Endodermal cell (in vitro differentiated cells): ENCODE measurements around the gene SMG7. TPM values are rescaled to one million over a fixed set of nuclear protein-coding genes. Genes with fewer than 3 reads are reported as not detected.

Experiments used
- DNase-seq: peaks from one replicate; pipeline ENCODE4 v3.0.0-alpha.2; 2017
- H3K27ac ChIP-seq: 2 replicates; pipeline ENCODE4 v1.5.1; 2013; ENCODE audit warnings: mild to moderate bottlenecking, low read depth, low read length, moderate library complexity
- H3K27me3 ChIP-seq: 2 replicates; pipeline ENCODE4 v1.6.1; 2013; ENCODE audit warnings: mild to moderate bottlenecking, low read length, moderate library complexity; ENCODE audit not compliant: insufficient read depth, control insufficient read depth, poor library complexity, severe bottlenecking
- H3K36me3 ChIP-seq: 2 replicates; pipeline ENCODE4 v1.7.0; 2013; ENCODE audit warnings: mild to moderate bottlenecking, low read length, moderate library complexity; ENCODE audit not compliant: control insufficient read depth, insufficient read depth
- H3K4me1 ChIP-seq: one replicate; pipeline ENCODE4 v1.7.0; 2013; ENCODE audit warnings: low read length; ENCODE audit not compliant: control insufficient read depth, insufficient read depth
- H3K4me3 ChIP-seq: 2 replicates; pipeline ENCODE4 v1.5.1; 2013; ENCODE audit warnings: mild to moderate bottlenecking, low read length, moderate library complexity
- H3K9ac ChIP-seq: 2 replicates; pipeline ENCODE4 v1.6.1; 2013; ENCODE audit warnings: mild to moderate bottlenecking, low read length, moderate library complexity; ENCODE audit not compliant: poor library complexity, severe bottlenecking; ENCODE audit errors: extremely low read depth
- H3K9me3 ChIP-seq: 2 replicates; pipeline ENCODE4 v1.6.1; 2013; ENCODE audit warnings: mild to moderate bottlenecking, low read length, moderate library complexity; ENCODE audit not compliant: control insufficient read depth
- H3K27ac Mint-ChIP-seq: 2 replicates; pipeline ENCODE4 v1.8.0; 2020; ENCODE audit warnings: mixed read lengths
- H3K27me3 Mint-ChIP-seq: 2 replicates; pipeline ENCODE4 v1.8.0; 2021; ENCODE audit warnings: mild to moderate bottlenecking, mixed read lengths; ENCODE audit not compliant: insufficient read depth
- H3K36me3 Mint-ChIP-seq: 2 replicates; pipeline ENCODE4 v1.8.0; 2020; ENCODE audit warnings: low read depth, mixed read lengths
- H3K4me1 Mint-ChIP-seq: 2 replicates; pipeline ENCODE4 v1.8.0; 2020; ENCODE audit warnings: mixed read lengths
- H3K4me3 Mint-ChIP-seq: 2 replicates; pipeline ENCODE4 v1.8.0; 2020; ENCODE audit warnings: mild to moderate bottlenecking, moderate library complexity, mixed read lengths
- H3K9me3 Mint-ChIP-seq: 2 replicates; pipeline ENCODE4 v1.8.0; 2020; ENCODE audit warnings: mild to moderate bottlenecking, mixed read lengths
- WGBS, 2 experiments: methylation state at CpG; one replicate each; pipeline versions ENCODE4 v1.1.5 to v1.1.7; 2013; ENCODE audit warnings: missing lambda C conversion rate in 2 of 2, mixed read lengths in 1 of 2; ENCODE audit not compliant: insufficient coverage in 1 of 2, insufficient read length in 1 of 2; 5-methylcytosine and 5-hydroxymethylcytosine counted together
- total RNA-seq, 2 donors: library from RNA; stranded (reverse); fragmentation: NEBNext Ultra II Directional in 1 of 2; extraction: Animal tissue kit (Norgen Biotek cat#: 25700) in 1 of 2; gene quantifications; 2 replicates in 1 of 2; 3 replicates in 1 of 2; pipeline ENCODE4 v1.2.1, GENCODE V29; 2021
- TF ChIP-seq, protein P1 (sequence below): fragments of 200-600 bp; sonication (generic); conservative IDR thresholded peaks from 2 replicates; pipeline ENCODE4 v1.5.0; 2021; ENCODE audit warnings: antibody characterized with exemption, mild to moderate bottlenecking

Gene SMG7
- total RNA-seq, 2 donors from 2014 or later = 60.5 to 75.9 TPM

DNA sequence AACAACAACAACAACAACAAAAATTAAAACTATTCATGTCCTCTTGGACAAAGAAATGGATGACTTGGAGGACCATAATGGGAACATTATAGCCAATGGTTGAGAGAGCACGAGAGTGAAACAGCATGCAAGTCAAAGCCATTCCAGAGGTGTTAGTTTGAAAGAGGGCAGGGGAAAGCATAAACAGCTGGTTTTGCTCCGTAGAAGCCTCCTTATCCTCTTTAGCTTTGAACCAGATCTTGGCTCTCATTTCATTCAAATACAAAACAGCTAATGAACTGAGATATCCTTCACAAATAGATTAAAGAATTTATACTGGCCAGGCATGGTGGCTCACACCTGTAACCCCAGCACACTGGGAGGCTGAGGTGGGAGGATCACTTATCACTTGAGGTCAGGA is 8.7 kb upstream of the SMG7 start:
- no peak overlapping the region for H3K9ac ChIP-seq
- no peaks in the 10 kb centered on the region for H3K27me3 Mint-ChIP-seq
- no peaks in the 10 kb centered on the region for H3K9me3 ChIP-seq
- H3K36me3 Mint-ChIP-seq = no peaks in the 10 kb centered on the region
- DNase-seq = no peak
- no peak overlapping the region for H3K27ac Mint-ChIP-seq
- H3K4me3 ChIP-seq = no peak overlapping the region
- H3K27ac ChIP-seq = no peak overlapping the region
- H3K4me1 ChIP-seq = peaks cover 3% of the 10 kb centered on the region
- H3K9me3 Mint-ChIP-seq = no peaks in the 10 kb centered on the region
- no peaks in the 10 kb centered on the region for H3K36me3 ChIP-seq
- H3K27me3 ChIP-seq = no peaks in the 10 kb centered on the region
- H3K4me1 Mint-ChIP-seq = peaks cover 11% of the 10 kb centered on the region
- WGBS, 2 experiments = 88 to 100% methylated on average over 2 of the region's 2 CpGs
- H3K4me3 Mint-ChIP-seq = no peak overlapping the region
- TF ChIP-seq, protein P1, sequence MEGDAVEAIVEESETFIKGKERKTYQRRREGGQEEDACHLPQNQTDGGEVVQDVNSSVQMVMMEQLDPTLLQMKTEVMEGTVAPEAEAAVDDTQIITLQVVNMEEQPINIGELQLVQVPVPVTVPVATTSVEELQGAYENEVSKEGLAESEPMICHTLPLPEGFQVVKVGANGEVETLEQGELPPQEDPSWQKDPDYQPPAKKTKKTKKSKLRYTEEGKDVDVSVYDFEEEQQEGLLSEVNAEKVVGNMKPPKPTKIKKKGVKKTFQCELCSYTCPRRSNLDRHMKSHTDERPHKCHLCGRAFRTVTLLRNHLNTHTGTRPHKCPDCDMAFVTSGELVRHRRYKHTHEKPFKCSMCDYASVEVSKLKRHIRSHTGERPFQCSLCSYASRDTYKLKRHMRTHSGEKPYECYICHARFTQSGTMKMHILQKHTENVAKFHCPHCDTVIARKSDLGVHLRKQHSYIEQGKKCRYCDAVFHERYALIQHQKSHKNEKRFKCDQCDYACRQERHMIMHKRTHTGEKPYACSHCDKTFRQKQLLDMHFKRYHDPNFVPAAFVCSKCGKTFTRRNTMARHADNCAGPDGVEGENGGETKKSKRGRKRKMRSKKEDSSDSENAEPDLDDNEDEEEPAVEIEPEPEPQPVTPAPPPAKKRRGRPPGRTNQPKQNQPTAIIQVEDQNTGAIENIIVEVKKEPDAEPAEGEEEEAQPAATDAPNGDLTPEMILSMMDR = no peak

DNA sequence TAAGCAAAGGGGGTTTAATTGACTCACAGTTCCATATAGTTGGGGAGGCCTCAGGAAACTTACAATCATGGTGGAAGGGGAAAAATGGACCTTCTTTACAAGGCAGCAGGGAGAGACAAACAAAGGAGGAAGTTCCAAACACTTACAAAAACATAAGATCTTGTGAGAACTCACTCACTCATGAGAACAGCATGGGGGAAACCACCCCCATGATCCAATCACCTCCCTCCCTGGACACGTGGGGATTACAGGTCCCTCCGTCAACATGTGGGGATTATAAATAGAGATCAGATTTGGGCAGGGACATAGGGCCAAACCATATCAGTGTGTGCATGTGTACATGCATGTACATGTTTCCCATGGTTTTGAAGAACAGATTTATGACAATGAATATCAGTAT is 5.5 kb upstream of the SMG7 start:
- WGBS, 2 experiments = 70% methylated on average over 2 of the region's 2 CpGs; no CpG with 5 or more reads in 1 of the 2 experiments
- no peaks in the 10 kb centered on the region for H3K36me3 ChIP-seq
- H3K27ac ChIP-seq = no peak overlapping the region
- Mint-ChIP-seq H3K27me3 (no peaks in the 10 kb centered on the region), H3K4me3 (no peak overlapping the region), H3K36me3 (no peaks in the 10 kb centered on the region), H3K4me1 (peaks cover 14% of the 10 kb centered on the region), H3K9me3 (no peaks in the 10 kb centered on the region), H3K27ac (no peak overlapping the region)
- no peak overlapping the region for H3K4me3 ChIP-seq
- H3K27me3 ChIP-seq = no peaks in the 10 kb centered on the region
- H3K4me1 ChIP-seq = peaks cover 3% of the 10 kb centered on the region
- DNase-seq = no peak
- TF ChIP-seq, protein P1 = no peak
- H3K9me3 ChIP-seq = no peaks in the 10 kb centered on the region
- no peak overlapping the region for H3K9ac ChIP-seq

DNA sequence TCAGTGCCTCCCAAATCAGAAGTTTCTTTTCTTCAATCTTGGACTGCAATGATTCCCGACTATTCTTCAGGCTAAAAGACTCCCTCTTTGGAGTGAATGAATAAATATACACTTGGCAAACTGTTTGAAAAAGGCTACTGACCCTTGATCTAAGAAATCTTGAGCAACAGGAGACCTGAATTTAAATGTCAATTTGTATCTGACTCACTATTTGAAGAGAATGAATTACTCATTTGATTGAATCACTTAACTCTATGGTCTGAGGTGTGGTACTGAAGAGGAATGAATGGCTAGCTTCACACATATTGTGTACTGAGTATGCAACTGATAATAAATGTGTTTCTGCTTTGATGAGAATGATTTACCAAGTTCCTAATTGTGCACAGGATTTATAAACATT is 4.6 kb upstream of the SMG7 start:
- no peak overlapping the region for H3K27ac Mint-ChIP-seq
- H3K9me3 ChIP-seq = no peaks in the 10 kb centered on the region
- H3K27me3 Mint-ChIP-seq = no peaks in the 10 kb centered on the region
- H3K4me1 Mint-ChIP-seq = peaks cover 14% of the 10 kb centered on the region
- WGBS, 2 experiments = 71 to 100% methylated on average over 1 of the region's 1 CpG
- no peak overlapping the region for H3K27ac ChIP-seq
- TF ChIP-seq, protein P1 = no peak
- no peak for DNase-seq
- no peaks in the 10 kb centered on the region for H3K36me3 ChIP-seq
- H3K9me3 Mint-ChIP-seq = no peaks in the 10 kb centered on the region
- no peak overlapping the region for H3K4me3 ChIP-seq
- no peaks in the 10 kb centered on the region for H3K27me3 ChIP-seq
- H3K4me3 Mint-ChIP-seq = no peak overlapping the region
- H3K9ac ChIP-seq = no peak overlapping the region
- H3K4me1 ChIP-seq = peaks cover 3% of the 10 kb centered on the region
- no peaks in the 10 kb centered on the region for H3K36me3 Mint-ChIP-seq
